OCI-LY7 (cell line): ENCODE measurements around the gene PIGZ. TPM values are rescaled to one million over a fixed set of nuclear protein-coding genes. Genes with fewer than 3 reads are reported as not detected.
A peak's percentile ranks its signal among the peaks of the same experiment; 100 is the strongest.

Source experiments
- BruUV-seq: library from RNA; stranded (reverse); fragments of 400-500 nt; replicated peaks from 2 replicates; lab custom pipeline; 2021; lab: Mats Ljungman, UMichigan
- CTCF ChIA-PET: fragments of 300-600 bp; sonication (Branson Sonifier 250); formaldehyde crosslinking; loops from one replicate; lab custom pipeline; 2022; ENCODE audit warnings: antibody characterized with exemption; ENCODE audit not compliant: unreplicated experiment; lab: Charles Lee
- POLR2A ChIA-PET: fragments of 300-600 bp; sonication (Branson Sonifier 250); formaldehyde crosslinking; loops from one replicate; lab custom pipeline; 2022; ENCODE audit warnings: antibody characterized with exemption; lab: Charles Lee
- DNase-seq: peaks from one replicate; pipeline ENCODE4 v3.0.0-alpha.2; 2015; ENCODE audit warnings: low spot score
- H2AFZ ChIP-seq: fragments of 200-600 bp; sonication (generic), shearing (Covaris generic); 2 replicates; pipeline ENCODE4 v1.6.1; 2014; ENCODE audit warnings: mild to moderate bottlenecking, antibody characterized with exemption, low read length, moderate library complexity
- H3K27ac ChIP-seq: fragments of 200-600 bp; sonication (generic); 2 replicates; pipeline ENCODE4 v1.5.1; 2014; ENCODE audit warnings: mixed run types, low read depth, mild to moderate bottlenecking, moderate library complexity, low read length, inconsistent platforms; ENCODE audit not compliant: poor library complexity, severe bottlenecking
- H3K36me3 ChIP-seq: fragments of 200-600 bp; sonication (generic); 2 replicates; pipeline ENCODE4 v1.6.1; 2014; ENCODE audit warnings: mild to moderate bottlenecking, antibody characterized with exemption, low read length, moderate library complexity, mixed read lengths; ENCODE audit not compliant: insufficient read depth
- H3K4me1 ChIP-seq: fragments of 200-600 bp; sonication (generic); 2 replicates; pipeline ENCODE4 v1.5.1; 2014; ENCODE audit warnings: mild to moderate bottlenecking, low read length; ENCODE audit not compliant: insufficient read depth, poor library complexity, severe bottlenecking
- H3K4me2 ChIP-seq: fragments of 200-600 bp; sonication (generic); 2 replicates; pipeline ENCODE4 v1.6.1; 2014; ENCODE audit warnings: mild to moderate bottlenecking, low read length
- H3K4me3 ChIP-seq: fragments of 200-600 bp; sonication (generic); 2 replicates; pipeline ENCODE4 v1.5.1; 2014; ENCODE audit warnings: mild to moderate bottlenecking, low read depth, low read length; ENCODE audit not compliant: poor library complexity, severe bottlenecking
- H3K79me2 ChIP-seq: fragments of 200-600 bp; sonication (generic); 2 replicates; pipeline ENCODE4 v1.6.1; 2016; ENCODE audit warnings: low read depth, mild to moderate bottlenecking, low read length, moderate library complexity, mixed read lengths; ENCODE audit not compliant: insufficient read depth
- H3K9me2 ChIP-seq: fragments of 200-600 bp; sonication (generic); 2 replicates; pipeline ENCODE4 v1.6.1; 2016; ENCODE audit warnings: mild to moderate bottlenecking, low read length, mixed read lengths; ENCODE audit not compliant: insufficient read depth
- H3K9me3 ChIP-seq: fragments of 200-600 bp; sonication (generic); 2 replicates; pipeline ENCODE4 v1.6.1; 2014; ENCODE audit warnings: mild to moderate bottlenecking, mixed run types, low read length, mixed read lengths
- H4K20me1 ChIP-seq: fragments of 200-600 bp; sonication (generic); 2 replicates; pipeline ENCODE4 v1.6.1; 2014; ENCODE audit warnings: mild to moderate bottlenecking, antibody characterized with exemption, low read length, moderate library complexity, mixed read lengths; ENCODE audit not compliant: insufficient read depth
- EZH2phosphoT487 ChIP-seq: fragments of 200-600 bp; sonication (generic); IDR thresholded peaks from 2 replicates; pipeline ENCODE4 v1.6.1; 2018; ENCODE audit warnings: low read depth, borderline replicate concordance, mild to moderate bottlenecking, mixed run types, antibody characterized with exemption, low read length, moderate library complexity, mixed read lengths
- intact Hi-C: fragments of 100-400 bp; cut with micrococcal nuclease; formaldehyde crosslinking; loops from one replicate; pipeline ENCODE4 v1.10.0; 2022; ENCODE audit not compliant: unreplicated experiment
- total RNA-seq, 2 experiments: library from RNA; depleted of rRNA in 1 of 2; stranded (reverse); fragments of >200 nt in 1 of 2; shearing (Covaris generic) in 1 of 2; gene quantifications; 2 replicates each; pipeline ENCODE4 v1.2.3, GENCODE V29; 2014 to 2022
- TF ChIP-seq, protein P1 (sequence below): fragments of 200-600 bp; sonication (generic); conservative IDR thresholded peaks from 2 replicates; pipeline ENCODE4 v1.5.1; 2014; ENCODE audit warnings: mild to moderate bottlenecking, antibody characterized with exemption, low read length, moderate library complexity, mixed read lengths

PIGZ gene
- total RNA-seq, 2 experiments from 2014 or later, result not detected

DNA sequence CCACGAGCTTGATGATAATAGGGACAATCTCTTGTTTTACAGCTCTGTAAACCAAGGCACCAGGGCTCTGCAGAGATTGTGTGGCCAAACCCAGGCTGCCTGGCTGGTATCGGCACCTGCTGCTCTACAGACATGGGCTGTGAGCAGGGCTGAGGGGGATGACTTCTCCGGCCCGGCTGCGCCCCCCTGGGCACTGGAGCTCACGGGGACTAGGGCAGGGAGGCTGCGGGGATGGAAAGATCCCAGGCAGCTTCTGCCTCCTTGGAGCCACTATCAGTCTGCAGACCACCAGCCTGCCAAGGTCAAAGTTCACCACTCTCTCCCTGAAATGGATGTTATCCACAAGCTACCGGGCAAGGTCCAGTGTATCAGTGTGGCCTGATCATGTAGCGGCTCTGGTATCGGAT lies 22.0 kb upstream of the PIGZ start:
- no peak overlapping the region for H3K4me2 ChIP-seq
- no peaks in the 10 kb centered on the region for H3K9me2 ChIP-seq
- H3K4me3 ChIP-seq, result no peak overlapping the region
- no peak overlapping the region for H3K27ac ChIP-seq
- TF ChIP-seq, protein P1, sequence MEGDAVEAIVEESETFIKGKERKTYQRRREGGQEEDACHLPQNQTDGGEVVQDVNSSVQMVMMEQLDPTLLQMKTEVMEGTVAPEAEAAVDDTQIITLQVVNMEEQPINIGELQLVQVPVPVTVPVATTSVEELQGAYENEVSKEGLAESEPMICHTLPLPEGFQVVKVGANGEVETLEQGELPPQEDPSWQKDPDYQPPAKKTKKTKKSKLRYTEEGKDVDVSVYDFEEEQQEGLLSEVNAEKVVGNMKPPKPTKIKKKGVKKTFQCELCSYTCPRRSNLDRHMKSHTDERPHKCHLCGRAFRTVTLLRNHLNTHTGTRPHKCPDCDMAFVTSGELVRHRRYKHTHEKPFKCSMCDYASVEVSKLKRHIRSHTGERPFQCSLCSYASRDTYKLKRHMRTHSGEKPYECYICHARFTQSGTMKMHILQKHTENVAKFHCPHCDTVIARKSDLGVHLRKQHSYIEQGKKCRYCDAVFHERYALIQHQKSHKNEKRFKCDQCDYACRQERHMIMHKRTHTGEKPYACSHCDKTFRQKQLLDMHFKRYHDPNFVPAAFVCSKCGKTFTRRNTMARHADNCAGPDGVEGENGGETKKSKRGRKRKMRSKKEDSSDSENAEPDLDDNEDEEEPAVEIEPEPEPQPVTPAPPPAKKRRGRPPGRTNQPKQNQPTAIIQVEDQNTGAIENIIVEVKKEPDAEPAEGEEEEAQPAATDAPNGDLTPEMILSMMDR, result no peak
- no peak for TF ChIP-seq EZH2phosphoT487
- no peaks in the 10 kb centered on the region for H3K4me1 ChIP-seq
- H2AFZ ChIP-seq, result no peak overlapping the region
- H3K79me2 ChIP-seq, result no peaks in the 10 kb centered on the region
- H4K20me1 ChIP-seq, result no peaks in the 10 kb centered on the region
- CTCF ChIA-PET, result no interaction called here
- H3K9me3 ChIP-seq, result no peaks in the 10 kb centered on the region
- intact Hi-C loops, result no loop called here
- DNase-seq, result no peak
- no peaks in the 10 kb centered on the region for H3K36me3 ChIP-seq
- POLR2A ChIA-PET, result no interaction called here
- no TSS peak for BruUV-seq

DNA sequence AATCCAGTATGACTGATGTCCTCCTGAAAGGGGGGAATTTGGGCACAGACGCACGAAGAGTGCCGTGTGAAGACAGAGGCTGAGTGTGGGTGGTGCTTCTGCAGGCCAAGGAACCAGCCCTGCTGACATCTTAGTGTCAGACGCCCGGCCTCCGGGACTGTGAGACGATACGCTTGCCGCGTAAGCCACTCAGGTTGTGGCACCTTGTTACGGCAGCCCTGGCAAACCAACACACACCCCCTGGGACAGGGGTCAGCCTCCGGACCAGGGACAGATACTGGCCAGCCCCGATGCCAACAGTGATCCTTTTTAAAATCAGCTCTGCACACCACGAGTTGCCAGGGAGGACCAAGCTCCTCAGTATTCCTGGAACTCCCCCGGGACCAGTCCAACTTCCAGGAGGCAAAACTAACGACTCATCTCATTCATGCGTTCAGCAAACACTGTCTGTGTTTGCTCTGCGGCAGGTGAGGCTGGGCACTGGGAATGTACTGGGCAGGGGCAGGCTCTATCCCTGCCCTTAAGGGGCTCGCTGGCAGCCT lies 21.2 kb upstream of the PIGZ start:
- H3K27ac ChIP-seq, result no peak overlapping the region
- no peaks in the 10 kb centered on the region for H3K9me2 ChIP-seq
- H3K4me3 ChIP-seq, result no peak overlapping the region
- TF ChIP-seq, protein P1, result no peak
- no peak for TF ChIP-seq EZH2phosphoT487
- POLR2A ChIA-PET, result no interaction called here
- H3K9me3 ChIP-seq, result no peaks in the 10 kb centered on the region
- H3K4me2 ChIP-seq, result no peak overlapping the region
- BruUV-seq, result no TSS peak
- no peaks in the 10 kb centered on the region for H3K79me2 ChIP-seq
- CTCF ChIA-PET, result no interaction called here
- no peaks in the 10 kb centered on the region for H4K20me1 ChIP-seq
- H3K4me1 ChIP-seq, result no peaks in the 10 kb centered on the region
- intact Hi-C loops, result no loop called here
- H2AFZ ChIP-seq, result no peak overlapping the region
- DNase-seq, result no peak
- H3K36me3 ChIP-seq, result no peaks in the 10 kb centered on the region

DNA sequence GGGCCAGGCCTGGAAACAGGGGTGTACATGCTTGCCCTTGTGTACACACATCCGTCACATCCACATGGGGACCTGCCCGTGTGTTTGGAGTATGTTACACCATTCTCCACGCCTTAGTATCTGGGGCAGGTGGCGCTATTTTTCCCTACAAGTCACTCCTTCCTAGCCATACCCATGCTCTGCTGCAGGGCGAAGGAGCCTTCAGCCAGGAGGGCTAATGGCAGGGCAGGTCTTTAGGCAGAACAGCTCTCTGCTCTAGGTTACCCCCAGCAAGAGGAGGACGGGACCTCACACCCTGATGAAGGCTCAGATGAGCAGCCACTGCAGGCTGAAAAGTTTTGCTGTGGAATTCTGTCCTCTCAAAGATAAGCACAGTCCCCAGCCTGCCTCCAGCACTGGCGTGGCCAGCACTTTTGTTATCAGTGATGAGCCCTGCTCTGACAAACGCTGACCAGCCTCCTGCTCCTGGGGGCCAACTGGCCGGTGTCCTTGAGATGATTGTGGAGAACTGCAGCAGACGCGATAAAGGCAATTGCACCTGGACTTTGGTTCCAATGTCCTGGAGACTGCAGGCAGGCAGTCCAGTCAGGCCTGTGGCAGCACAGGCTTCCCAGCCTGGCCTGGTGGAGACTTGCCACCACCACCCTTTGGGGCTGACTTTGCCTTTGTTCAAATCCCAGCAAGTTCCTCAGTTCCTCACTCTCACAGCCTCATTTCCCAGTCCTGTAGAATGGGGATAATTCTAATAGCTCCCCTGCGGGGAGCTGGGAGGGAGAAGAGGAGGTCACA lies 19.8 kb upstream of the PIGZ start:
- intact Hi-C loops, result no loop called here
- Histone ChIP-seq H3K79me2 (no peaks in the 10 kb centered on the region), H3K36me3 (no peaks in the 10 kb centered on the region), H3K9me2 (no peaks in the 10 kb centered on the region), H3K9me3 (no peaks in the 10 kb centered on the region), H3K4me2 (no peak overlapping the region), H3K27ac (no peak overlapping the region), H2AFZ (no peak overlapping the region), H3K4me3 (no peak overlapping the region), H3K4me1 (no peaks in the 10 kb centered on the region), H4K20me1 (no peaks in the 10 kb centered on the region)
- DNase-seq, result peak; percentile 47
- CTCF ChIA-PET, result no interaction called here
- TF ChIP-seq, protein P1, result peak; percentile 68
- no peak for TF ChIP-seq EZH2phosphoT487
- POLR2A ChIA-PET, result interaction anchor here (0.5 kb wide), 1 partner anchor 105 kb away, joined by 6 read pairs; no protein-coding TSS in a partner anchor
- no TSS peak for BruUV-seq
